Iris pigment epithelial cell (primary cell): Measurements from ENCODE around the gene GCA.

Experiments used
- DNase-seq: peaks from one replicate; pipeline ENCODE4 v3.0.0-alpha.2; 2011; ENCODE audit warnings: low read depth

The GCA gene

DNA sequence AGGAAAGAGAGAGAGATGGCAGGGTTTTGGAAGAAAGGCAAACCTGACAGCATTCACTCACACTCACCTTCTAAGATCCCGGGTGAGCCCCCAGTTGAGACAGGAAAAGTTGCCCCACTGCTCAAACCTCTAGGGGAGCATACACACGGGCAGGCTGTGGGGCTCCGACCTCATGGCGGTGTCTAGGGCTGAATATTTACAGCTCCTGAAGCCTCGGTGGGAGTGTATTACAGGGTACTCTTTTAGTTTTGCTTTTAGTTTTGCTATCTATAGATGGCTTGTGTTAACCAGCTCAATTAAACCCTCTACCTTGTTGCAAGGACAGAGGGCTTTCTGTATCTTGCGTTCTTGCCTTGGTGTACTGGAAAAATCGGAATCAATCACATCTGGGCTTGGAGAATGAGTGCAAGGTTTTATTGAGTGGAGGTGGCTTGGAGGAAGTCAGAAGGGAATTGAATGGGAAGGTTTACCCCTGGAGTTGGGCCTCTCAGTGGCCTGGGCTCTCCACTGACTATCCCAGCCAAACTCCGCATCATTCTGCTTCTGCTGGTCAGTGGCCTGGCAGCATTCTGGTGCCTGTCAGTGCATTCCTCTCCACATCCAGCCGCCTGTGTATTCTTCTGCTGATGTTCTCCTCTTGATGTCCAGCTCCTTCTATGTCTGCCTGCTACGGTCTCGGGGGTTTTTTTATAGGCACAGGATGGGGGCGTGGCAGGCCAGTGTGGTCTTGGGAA is 15.3 kb upstream of the GCA start:
- no peak for DNase-seq

DNA sequence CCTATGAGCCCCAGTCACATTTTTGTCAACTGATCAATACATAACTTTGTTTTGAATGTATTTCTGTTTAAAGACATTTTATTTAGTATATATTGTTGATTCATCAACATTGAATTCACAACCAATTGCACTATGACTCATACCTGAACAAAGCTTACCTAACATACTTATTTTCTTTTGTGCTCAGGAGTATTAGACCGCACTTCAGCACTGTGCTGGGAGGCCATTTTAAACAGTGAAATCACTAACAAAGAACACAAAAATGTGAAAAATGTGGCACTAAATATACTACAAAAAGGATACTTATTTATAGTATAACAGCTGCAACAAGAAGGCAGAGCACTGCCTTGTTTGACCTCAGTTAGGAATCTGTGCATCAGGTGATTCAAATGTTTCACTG is 13.1 kb upstream of the GCA start:
- DNase-seq, result no peak

DNA sequence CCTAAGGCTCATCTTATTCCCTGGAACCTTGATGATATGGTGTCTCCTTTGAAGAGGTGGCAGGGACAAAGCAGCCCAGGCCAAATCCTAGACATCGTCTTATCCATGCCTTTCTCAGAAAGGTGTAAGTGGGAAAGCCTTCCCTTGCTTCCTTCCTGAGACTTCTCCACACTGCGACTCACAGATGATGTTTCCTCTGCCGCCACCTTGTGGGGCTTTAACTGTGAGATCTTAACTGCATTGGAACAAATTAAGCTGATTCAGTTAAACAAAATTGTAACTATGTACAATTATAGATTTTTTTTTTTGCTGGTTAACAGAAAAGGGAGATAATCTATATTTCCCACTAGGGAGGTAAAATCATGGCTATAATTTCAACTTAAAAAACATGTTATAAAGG is 10.0 kb upstream of the GCA start:
- DNase-seq, result no peak

DNA sequence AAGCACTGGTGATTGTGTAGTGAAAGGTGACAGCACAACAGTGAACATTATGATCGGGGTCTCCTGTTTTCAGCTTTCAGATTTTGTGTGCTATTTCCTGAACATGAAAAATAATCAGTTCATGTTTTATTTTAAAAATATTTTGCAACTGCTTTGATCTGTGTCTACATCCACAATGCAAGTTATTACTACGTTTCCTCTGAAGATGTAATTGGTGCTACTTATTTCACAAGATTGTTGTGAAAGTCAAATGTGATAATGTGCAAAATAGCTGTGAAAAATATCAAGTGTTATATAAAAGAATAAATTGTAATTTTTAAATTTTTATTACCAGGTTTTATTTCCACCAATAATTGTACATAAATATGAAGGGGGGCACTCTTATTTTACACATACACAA is 6.1 kb upstream of the GCA start:
- no peak for DNase-seq

DNA sequence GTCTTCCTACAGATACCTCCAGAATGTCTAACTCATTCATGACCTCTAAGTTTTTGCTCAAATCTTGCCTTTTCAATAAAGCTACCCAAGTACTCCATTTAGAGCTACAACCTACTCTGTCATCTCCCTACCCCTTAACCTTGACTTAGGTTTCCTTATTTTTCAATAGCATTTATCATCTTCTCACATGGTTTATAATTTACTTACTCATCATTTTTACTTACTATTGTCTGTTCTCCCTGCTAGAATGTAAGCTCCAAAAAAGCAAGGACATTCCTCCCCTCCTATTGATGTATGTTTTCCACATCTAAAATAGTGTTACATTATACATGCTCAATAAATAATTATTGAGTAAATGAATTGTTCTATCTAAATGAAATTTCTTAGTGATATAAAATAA is 3.1 kb upstream of the GCA start:
- DNase-seq, result no peak

DNA sequence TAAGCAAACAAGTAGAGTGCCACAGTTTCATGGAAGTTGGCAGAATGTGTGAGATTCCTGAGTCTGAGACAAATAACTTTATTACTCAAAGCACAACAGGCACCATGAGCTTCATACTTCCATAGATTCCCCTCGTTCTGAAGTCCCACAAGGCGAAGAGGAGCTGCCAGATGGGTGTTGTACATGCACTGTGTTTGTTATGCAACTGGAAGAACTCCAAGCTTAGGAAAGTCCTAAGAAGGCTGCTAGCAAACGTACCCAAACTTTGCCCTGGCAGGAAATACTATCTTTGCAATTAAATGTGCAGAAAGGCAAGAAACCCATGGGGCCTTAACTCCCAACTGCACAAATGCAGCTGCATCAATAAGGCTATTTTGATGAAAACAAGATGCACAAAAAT is 1.6 kb upstream of the GCA start:
- no peak for DNase-seq

DNA sequence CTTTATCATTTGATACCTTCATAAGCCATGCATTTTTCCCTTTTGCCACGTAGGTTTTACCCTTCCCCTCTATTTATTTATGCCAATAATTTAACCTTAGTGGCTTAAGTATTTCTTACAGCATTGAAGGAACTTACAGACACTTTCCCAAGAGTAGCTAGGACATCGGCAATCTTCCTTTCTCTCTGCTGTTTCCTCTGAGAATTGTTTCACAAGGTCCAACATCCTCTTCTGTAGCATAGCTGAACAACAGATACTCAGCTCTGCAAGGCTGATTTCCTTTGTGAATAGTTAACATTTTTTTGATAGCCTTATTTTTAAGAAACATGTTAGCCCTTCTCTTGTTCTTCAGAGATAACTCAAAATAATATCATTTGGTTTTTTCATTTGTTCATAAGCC is 1.1 kb upstream of the GCA start:
- DNase-seq, result no peak

DNA sequence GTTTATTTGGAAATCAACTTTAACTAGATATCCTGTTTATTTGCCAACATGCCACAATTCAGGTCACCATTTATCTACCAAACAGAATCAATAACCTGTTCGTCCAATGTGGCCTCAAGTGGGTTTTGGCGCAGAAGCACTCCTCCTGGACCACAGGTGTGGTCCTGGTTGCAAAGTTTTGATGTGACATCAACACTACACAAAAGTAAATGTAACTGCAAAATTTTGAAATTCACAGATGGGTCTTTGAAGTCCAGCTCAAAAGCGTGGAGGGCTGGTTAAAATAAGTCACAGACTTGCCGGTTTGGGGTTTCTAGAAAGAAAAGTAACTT is 474 bp upstream of the GCA start:
- DNase-seq, result no peak

DNA sequence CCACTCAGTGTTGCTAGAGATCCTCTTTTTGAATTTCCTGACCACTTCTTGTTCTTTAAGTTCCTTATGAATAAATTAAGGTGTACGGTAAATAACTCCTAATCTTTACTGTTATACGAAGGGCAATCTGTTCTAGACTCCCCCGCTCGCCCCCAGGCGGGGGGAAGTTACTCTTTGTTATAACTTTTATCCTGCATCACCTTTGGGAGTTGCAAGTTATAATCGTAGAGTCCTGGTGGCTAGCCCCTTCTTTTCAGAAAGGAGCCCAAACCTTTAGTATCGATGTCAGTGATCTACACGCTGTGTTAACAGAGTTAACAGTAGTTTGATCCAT is 652 bp downstream of the GCA start:
- DNase-seq, result peak; percentile 1

DNA sequence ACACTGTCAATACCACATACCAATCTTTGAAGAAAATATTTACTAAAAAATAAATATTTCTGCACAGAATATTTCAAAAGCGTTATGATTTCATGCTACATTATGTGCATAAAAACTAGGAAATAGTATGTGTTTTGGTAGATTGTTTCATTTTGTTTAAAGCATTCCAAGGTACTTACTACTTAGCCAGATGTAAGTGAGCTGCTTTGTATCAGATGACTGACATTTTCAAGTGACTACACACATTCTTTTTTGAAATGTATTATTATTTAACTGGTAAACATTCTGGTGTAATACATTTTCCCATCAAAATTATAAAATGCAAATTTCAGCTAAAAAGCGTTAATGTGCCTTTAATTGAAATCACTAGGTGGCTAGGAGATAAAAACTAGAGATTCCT is 21.5 kb downstream of the GCA start:
- DNase-seq, result no peak

DNA sequence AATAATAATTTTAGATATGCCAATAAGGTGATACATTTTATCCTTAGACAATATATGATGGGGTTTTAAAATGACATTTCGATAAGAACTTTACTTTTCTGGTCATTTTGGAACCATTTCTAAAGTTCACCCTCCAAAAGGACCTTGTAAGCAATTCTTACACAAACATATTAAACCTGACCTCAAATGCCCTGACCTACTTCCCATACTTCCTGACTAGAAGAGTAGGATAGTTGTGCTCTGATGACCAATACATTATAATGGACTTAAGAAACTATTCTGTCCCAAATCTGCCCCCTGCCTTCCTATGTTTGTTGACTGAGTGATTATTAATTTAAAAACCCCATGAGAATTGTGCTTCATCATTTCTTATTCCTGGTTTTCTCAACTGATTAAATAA is 24.6 kb downstream of the GCA start:
- no peak for DNase-seq

DNA sequence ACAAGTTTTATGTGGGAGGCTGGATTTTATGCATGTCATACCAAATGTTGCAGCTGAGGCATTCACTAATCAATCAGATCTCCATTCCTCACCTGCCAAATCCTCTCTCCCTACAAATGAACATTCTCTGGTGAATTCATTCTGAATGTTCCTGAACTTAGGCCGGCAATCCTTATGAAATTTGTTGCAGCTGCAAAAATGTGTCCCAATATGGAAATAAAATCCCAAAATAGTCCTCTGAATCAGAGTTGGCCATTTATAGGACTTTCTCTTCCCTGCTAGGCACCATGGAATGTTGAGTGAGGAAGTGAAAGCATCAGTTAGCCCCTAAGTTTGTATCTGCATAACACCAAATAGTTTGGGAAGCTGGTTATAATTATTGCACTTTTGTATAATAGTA is 25.6 kb downstream of the GCA start:
- DNase-seq, result no peak

DNA sequence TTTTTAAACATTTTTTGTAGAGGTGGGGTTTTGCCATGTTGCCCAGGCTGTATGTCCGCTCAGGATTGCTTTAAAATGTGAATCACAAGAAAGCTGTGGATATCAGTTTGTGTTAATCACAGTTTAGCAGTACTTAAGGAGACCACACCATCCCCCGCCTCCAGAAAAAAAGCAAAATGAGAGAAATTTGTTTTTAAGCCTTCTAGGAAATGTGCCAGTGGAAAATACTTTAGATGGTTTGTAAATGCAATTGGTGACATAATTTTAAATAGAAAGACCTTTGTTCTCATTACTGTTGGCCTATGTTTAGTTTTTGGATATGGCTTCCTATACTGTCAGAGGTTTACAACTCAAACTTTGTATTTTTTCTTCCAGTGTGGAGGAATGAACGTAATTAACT is 27.0 kb downstream of the GCA start:
- peak; percentile 1 for DNase-seq

DNA sequence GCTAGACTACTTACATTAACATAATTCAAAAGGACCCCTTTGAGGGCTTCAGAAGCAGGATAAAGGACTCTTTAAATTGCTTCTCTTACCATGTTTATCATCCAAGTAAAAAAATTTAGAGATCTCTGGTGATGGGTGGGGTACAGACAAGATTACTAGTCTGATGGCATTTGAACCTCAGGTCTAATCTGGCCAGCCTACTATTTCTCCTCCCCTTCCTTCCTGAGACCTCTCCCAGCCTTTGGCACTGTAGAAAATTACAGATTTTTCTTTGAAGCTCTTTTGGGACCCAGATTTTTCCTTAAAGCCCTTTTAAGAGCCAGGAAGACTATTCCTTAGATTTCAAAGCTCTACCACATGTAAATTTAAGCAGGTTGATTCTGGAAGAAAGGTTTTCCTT is 28.9 kb downstream of the GCA start:
- no peak for DNase-seq

DNA sequence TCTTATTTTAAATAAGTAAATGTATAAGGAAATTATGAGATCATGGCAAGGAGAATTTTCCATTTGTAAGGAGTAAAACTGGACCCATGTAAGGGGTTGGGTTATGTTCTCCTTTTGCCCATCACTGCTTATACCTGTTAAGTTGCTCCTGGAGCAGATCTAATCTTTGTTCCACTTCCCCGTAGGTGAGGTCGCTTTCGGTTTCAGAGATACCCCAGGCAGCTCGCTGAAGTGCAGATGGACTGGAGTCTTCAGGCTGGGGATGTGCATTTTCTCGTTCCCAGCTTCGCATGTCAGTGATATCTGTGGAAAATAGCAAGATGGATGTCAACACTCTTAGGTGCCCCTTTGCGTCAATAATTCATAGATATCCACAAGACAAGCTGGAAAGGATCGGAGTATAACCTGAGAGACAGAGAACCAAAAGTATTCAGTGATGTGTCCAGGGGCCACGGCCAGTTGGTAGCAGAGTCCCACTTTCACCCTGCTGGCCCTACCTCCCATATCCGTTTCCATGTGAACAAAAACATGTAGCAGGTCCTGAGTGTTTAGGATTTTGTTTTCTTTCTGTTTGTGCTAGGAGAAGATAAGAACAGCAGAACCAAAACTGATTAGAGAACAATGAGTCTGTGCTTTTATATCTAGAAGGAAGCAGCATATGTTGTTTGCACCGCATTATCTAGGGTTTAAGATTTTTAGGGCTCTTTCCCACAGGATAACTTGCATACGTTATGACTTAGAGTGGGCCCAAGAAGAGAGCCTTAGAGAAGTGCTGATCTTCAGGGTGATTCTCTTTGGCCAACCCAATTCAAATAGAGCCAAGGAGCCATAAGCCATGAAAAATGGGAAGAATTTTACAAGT is 36.0 kb downstream of the GCA start:
- DNase-seq, result no peak

DNA sequence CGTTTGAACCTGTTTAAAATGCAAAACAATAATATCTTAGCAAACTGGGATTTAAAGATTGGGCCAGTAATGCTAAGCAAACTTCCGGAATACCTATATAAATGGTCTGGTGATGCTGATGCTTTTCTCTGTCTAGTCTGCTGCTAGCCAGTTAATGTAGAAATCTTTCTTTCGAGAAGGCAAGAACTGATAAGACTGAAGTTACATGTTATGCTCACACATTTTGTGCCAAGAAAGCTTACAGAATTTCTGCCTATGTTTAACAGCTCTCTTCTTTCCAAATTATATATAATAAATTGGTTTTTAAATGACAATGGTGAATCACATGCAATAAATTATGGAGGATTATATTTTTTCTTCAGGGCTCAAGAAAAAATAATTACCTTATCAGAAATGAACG is 37.9 kb downstream of the GCA start:
- DNase-seq, result no peak

DNA sequence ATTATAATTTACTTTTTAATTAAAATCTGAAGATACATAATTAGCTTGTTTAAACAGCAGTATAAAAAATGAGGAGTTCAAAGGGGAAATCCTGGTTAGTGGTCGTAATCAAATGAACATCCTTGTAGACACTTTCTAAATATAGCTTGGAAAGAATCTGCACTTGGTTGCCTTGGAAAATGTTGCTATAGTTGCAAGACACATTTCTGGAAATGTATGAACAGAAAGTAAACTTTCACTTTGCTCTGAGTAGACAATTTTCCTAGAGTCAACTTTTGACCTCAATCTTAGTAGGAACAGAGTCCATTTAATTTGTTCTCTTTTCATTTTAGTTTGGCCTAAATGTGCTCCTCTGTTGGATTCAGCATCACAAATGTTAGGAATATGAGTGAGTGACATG is 38.3 kb downstream of the GCA start:
- DNase-seq, result peak; percentile 12

DNA sequence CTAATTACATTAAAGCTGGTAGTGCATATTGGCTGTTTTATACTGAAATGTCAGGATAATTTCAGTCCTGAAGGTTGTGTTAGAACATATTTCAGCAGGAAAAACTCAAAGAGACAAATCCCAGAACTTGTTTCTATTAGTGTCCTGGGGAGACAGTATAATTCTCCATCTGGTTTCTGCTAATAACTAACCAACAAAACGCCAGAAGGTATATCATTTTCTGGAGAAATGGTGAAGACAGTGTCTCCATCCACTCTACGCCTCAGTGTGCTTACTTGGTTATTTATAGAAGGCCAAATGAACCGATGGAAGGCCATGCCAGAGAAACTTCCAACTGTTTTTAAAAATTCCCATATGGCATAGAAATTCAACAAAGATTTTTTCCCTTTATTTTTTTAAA is 41.6 kb downstream of the GCA start:
- DNase-seq, result no peak

DNA sequence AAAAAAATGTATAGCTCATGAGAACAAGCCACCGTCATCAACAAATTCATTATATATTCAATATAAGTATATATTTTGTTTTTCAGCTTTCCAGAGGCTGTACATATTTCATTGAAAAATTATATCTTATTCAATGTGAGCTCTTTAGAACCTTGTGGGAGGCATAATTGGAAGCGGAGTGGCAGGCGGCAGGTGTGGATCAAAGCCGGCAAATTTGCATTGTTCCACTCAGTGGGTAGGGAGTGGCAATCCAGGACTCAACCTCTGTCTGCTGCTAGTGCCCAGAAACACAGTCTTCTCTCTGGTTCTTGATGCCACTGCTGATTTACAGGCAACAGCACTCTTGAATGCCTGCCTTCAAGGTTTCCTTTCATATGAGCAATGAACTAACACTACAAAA is 46.9 kb downstream of the GCA start:
- no peak for DNase-seq

DNA sequence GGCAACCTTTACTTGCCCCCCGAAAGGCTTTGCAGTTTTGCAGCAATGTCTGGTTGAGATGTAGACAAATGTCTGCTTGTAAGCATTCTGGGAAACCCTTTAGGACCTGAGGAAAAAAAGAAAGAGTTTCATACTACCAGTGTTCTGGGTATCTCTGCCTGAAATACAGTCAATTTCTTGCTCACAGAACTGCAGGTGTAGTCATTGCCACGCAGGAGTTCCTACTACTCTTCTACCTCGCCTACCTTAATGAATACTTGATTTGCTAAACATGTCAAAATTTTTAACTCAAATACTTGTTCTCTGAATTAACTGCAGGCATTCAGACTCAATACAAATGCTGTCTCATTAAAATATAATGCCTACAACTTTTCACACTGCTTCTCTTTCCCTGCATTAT is 56.4 kb downstream of the GCA start:
- no peak for DNase-seq

DNA sequence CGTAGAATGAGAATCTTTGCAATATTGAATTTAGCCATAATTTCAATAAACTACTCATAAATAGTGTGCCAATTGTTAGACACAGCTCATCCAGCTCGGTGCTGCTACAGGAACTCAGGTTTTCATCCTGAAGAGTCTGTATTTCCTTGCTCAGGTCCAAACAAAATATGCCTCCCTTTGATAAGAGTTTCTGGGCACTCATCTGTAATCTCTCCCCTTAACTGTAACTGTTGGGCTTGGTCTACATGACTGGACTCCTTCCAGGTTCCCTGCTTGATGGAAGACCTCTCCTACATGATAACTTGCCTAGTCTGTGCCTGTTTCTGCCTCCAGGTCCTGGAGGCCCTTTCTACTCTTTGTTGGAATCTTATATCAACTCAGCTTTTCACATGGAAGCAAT is 57.9 kb downstream of the GCA start:
- DNase-seq, result no peak

DNA sequence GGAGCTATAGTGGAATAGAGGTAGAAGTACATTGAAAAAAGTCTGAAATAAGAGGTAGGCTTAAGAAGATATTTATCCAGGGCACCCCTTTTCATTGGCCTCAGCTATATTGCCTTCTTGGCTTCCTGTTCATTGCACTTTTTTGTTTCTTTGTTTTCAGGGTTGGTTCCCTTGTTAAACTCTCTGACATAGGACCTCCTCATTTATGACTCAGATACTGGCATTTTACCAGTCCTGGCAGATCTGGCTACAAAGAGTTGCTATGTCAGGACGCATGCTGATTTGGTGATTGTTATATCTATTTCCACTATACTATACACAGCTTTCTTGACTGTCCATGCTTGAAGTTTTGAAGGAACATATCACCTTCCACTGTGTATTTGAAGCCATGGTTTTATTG is 60.0 kb downstream of the GCA start:
- peak; percentile 44 for DNase-seq
